ENCODE results near the gene P2RX6.
"Not testable (repeated sequence)": the region's sequence is repeated elsewhere in the genome, so short reads cannot be mapped to it uniquely, and the experiment has no call there.

The P2RX6 gene

DNA sequence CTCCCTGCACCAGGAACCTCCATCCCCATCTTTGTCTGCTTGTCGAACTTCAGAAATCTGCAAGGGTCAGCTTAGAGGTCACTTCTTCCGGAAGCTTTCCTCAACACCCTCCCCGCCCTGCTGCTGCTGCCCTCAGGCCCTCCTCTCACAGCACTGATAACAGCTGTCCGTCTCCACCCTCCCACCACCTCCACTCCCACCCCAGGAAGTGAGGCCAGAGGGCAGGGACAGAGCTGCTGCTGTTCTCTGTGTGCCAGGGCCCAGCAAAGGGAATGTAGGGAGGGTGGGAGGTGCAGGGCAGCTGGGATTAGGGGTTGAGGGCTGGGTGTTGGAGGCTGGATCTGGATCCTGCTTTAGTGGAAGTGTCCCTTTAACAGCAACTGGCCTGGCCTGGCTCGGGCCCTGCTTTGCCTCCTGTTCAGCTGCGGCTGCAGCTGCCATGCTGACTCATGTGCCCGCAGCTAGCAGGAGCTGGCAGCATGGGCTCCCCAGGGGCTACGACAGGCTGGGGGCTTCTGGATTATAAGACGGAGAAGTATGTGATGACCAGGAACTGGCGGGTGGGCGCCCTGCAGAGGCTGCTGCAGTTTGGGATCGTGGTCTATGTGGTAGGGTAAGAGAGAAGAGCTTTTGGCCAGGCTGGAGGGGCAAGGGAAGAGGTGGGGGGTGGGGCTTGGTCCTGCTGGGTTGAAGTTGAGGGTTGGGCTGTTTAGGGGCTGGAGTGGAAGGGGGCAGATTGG is at the start of gene P2RX6:
P2RX6 (plus strand) TSS at position 440 of the 740 bp plus-strand sequence; CDS start at position 450, 10 bp downstream.
- DNase-seq (ENCODE audit: low read depth in 2 of 2) = no peak

DNA sequence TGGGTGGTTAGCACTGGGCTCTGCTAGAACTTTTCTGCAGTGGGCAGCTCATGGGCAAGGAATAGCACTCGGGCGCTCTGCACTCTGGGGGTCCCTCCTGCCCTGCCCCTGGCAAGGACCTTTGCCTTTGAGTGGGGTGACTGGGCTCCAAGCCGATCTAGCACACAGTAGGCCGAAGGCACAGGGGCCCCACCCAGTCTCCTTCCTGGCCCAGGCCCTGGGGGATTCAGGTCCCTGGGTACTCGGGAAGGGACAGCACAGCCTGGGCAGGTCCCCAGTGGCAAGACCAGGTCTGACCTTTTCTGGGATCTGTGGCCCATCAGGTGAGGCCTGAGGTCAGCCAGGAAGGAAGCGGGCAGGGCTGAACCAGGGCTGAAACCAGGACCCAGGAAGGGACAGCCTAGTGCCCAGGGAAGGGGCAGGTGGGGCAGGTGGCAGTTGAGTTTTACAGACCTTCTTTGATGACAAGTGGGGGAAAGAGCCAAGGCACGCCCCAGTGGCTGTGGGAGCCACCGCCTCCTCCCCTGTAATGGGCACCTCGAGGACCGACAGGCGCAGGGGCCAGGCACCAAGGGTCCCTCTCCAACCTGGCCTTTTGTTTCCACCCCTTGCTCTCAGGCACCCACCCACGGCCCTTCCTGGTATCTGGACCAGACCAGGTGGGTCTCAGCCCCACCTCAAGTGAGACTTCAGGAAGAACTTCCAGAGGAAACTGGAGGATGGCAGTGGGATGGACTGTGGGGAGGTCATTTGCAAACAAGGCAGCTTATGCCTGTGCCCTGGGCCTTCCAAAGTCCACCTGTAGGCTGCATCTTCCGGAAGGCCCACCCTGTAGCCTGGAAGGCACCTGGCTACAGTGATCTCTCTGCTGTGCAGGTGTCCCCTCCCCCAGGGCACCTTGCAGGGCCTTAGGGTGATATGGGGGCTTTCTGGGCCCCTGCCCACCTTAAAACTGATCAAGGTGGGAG is 48.8 kb upstream of the P2RX6 start:
- no peak for DNase-seq (ENCODE audit: low read depth in 2 of 2)

DNA sequence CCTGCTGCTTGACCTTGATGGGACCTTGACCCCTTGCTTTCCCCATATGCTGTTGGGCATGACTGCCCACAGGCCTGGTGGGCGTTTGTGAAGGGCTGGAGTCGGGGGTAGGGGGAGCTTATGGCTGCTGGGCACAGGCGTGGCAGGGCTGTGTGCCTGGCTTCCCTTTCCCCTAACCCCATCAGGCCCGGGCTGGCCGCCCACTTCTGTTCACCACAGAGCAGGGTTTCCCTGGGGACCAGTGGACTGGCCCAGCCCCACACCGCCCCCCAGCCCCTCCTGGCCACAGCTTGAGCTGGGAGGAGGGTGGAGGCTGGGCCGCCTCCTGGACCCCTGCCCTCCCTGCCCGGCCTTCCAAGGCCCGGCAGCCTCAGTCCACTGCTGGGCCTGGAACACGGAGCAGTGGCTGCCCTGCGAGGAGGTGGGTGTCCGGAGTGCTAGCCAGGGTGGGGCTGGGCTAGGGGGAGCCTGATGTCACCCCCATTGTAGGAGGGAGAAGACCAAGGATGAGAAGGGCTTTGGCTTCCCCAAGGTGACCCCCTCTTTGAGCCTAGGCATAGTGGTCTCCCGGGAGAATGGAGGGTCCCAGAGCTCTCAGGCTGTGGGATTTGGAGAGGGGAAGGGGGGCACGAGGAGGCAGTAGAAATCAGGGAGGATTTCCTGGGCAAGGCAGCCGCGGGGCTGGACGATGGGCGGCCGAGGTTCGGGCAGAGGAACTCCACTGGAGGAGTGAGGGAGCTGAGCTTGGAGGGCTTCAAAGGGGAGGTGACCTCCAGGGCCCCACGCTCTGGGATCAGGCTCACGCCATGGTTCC is 47.9 kb upstream of the P2RX6 start, which contains the start of gene AIFM3:
AIFM3 (plus strand) TSS at position 373 of the 814 bp plus-strand sequence. CDS start 690 bp downstream, outside the sequence.
- DNase-seq (ENCODE audit: low read depth in 2 of 2) = no peak

DNA sequence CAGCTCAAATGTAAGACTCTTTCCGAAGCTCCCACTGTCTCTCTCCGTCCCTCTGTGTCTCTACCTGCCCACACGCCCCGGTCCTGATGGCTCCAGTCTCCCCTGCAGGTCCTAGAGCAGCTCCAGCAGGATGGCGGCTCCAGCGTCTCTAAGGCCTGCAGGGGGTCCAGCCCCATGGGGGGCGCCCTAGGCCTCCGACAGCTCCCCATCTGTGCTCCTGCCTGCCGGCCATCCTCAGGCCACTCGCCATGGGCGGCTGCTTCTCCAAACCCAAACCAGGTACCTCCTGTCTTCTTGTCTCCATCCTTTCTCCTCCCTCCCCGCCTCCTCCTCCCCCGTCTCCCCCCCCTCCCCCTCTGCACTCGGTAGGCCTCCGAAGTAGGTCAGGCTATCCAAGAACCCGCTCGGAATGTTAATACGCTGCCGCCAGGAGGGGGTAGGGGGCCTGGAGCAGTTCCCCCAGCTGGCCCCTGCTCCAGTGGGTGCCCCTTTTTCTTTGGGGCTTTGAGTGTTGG is 47.2 kb upstream of the P2RX6 start:
- DNase-seq (ENCODE audit: low read depth in 2 of 2) = no peak

DNA sequence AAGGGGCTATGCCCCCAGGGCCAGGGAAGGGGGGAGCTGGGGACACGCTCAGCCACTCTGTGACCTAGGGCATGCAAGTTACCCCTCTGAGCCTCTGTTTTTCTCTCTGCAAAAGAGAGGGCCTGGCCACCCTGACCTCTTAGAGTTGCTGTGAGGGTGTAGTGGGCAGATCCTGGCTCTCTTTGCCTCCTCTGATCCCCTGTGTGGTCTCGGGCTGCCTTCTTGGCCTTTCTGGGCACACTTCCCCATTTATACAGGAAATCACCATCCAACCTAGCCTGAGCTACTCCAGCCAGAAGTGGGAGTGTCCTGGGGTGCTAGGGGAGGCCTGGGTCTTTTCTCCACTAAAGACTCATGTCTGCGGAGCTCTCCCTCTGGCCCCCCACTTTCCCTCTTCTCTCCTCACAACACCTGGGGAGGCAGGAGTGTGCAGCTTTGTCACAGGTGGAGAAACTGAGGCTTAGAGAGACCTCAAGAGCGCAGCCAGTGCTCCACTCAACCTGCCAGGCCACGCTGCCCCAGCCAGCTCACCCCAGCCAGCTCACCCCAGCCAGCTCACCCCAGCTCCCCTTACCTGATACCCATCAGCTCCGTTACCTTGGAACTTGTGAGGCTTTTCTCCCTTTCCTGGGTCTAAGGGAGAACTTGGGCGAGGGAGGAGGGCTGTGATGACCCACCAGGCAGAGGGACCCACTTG is 46.5 kb upstream of the P2RX6 start:
- no peak for DNase-seq (ENCODE audit: low read depth in 2 of 2)

DNA sequence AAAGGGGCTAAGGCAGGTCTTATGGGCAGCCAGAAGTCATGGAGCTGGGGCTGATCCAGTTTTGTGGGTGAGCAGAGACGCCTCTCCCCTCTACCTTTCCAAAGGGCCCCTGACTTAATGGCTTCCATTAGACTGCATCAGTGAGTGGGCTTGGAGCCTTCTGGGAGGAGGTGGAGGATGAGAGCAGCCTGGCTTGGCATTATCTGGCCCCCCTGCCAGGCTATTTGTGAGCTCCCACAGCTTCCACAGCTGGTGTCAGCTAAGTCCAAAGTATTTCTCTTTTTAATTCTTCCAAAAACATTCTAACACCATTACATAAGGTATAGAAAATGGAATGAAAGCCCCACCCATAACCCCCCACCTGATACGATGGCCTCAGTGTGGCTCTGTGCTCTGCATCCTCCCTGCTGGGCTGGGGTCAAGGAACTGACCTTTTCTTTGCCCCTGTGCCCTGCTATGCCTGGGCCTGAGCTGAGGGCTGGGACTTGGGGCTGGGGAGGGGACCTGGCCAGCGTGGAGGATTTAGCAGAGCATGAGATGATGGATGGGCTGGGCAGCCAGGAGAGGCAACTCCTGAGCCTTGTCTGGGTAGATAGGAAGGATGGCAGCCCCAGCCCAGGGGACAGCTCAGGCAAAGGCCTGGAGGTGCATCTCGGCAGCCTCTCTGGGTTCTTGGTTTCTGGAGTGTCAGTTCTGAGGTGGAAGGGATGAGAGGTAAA is 43.9 kb upstream of the P2RX6 start:
- DNase-seq (ENCODE audit: low read depth in 2 of 2) = no peak

DNA sequence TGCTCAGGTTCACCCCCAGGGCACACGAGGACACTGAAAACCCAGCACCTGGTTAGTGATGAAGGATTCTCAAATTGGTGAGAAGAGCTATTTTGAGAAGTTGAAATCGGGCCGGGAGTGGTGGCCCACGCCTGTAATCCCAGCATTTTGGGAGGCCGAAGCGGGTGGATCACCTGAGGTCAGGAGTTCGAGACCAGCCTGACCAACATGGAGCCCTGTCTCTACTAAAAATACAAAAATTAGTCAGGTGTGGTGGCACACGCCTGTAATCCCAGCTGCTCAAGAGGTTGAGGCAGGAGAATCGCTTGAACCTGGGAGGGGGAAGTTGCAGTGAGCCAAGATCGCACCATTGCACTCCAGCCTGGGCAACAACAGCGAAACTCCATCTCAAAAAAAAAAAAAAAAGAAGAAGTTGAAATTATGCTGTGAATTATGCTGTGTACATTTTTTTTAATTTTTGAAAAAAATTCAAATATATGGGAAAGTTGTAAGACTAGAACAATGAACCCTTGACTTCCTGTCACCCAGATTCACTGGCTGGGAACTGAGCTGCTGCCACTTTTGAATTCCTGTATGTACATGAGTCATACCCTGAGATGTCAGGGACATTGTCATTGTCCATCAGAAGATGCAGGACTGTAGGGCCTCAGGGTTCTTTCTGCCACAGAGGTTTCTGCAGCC is 42.8 kb upstream of the P2RX6 start:
- not testable (repeated sequence) for DNase-seq (ENCODE audit: low read depth in 2 of 2)

DNA sequence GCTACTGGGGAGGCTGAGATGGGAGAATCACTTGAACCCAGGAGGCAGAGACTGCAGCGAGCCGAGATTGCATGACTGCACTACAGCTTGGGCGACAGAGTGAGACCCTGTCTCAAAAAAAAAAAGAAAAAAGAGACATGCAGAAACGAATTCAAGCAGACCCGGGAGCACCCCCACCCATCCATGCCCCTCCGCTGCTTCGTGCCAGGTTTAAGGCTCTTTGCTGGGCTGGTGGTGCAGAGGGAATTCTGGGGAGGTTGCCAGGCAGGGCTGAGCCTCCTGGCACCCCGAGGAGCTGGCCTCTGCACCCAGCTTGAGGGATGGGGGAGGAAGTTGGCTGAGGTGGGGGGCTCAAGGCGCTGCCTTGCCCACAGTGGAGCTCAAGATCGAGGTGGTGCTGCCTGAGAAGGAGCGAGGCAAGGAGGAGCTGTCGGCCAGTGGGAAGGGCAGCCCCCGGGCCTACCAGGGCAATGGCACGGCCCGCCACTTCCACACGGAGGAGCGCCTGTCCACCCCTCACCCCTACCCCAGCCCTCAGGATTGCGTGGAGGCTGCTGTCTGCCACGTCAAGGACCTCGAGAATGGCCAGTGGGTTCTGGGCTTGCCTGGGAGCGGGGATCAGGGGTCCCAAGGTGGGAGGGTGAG is 41.9 kb upstream of the P2RX6 start:
- no peak for DNase-seq (ENCODE audit: low read depth in 2 of 2)

DNA sequence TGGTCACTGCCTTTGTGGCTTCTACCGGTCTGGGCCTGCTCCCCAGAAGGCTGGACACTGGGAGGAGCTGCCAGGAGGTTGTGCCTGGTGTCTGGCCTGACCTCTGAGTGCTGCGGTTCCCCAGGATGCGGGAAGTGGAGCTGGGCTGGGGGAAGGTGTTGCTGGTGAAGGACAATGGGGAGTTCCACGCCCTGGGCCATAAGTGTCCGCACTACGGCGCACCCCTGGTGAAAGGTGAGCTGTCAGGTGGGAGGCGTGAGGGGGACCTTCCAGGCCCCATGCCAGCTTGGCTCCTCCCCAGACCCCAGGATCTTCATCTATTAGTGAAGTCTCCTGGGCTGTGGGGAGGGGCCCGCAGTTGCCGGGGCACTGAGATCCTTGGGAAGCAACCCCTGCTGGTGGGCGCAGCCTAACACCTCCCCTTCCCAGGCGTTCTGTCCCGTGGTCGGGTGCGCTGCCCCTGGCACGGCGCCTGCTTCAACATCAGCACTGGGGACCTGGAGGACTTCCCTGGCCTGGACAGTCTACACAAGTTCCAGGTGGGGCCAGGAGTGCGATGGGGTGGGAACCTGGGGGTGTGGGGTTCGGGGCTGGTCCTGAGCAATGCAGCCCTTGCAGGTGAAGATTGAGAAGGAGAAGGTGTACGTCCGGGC is 41.2 kb upstream of the P2RX6 start:
- DNase-seq (ENCODE audit: low read depth in 2 of 2) = no peak

DNA sequence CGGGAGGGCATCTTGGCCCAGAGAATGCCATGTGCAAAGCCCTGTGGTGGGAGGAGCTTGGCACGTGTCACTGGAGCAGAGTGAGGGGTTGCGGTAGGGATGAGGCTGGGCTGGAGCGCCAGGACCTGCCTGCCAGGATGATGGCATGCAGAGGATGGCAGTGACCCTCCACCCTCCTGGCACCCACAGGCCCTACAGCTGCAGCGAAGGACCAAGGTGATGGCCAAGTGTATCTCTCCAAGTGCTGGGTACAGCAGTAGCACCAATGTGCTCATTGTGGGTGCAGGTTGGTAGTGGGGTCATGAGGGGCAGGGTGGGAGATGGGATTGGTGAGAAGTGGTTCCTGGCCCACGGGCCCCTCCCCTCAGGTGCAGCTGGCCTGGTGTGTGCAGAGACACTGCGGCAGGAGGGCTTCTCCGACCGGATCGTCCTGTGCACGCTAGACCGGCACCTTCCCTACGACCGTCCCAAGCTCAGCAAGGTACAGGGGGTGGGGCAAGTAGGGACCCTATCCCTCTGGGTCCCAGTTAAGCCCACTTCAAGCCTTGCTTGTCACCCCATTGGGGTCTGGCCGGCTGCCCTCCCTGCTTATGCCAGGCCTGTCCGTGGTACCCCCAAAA is 40.5 kb upstream of the P2RX6 start:
- no peak for DNase-seq (ENCODE audit: low read depth in 2 of 2)

DNA sequence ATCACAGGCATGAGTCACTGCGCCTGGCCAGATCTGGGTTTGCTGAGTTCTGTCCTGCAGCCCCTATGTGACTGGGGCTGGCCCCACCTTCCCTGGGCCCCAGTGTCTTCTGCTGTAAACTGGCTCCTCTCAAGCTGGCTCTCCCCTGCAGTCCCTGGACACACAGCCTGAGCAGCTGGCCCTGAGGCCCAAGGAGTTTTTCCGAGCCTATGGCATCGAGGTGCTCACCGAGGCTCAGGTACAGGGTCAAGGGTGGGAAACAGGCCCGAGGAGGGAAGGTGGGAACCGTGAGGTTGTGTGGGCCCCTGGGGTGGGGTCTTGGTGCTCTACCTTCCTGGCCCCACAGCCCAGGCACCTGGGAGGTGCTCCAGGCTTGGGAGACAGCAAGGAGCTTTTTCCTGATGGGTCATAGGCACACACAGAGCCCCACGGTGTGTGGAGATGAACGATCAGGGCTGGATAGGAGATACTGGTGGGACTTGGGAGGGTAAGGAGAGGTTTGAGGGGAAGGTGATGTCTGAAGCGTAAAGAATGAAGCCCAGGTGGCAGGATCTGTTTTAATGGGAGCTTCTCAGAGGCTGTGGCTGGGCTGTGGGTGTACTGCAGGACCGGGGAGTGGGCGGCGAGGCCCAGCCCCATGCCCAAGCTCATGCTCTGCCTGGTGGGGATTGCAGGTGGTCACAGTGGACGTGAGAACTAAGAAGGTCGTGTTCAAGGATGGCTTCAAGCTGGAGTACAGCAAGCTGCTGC is 39.2 kb upstream of the P2RX6 start:
- no peak for DNase-seq (ENCODE audit: low read depth in 2 of 2)

DNA sequence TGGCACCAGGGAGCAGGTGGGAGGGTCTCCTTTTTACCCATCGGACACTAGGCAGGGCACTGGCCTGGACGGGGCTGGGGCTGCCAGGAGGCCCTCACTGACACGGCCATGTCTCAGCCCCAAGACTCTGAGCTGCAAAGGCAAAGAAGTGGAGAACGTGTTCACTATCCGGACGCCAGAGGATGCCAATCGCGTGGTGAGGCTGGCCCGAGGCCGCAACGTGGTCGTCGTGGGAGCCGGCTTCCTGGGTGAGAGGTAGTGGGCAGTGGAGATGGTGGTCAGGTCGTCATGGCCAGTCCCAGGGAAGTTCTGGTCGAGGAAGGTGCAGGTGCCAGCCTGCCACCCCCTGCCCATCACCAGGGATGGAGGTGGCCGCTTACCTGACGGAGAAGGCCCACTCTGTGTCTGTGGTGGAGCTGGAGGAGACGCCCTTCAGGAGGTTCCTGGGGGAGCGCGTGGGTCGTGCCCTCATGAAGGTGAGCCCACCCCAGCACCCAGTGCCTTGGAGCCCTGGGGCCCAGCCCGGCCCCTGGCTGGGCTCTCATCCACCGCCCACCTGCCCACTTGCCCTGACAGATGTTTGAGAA is 38.6 kb upstream of the P2RX6 start:
- no peak for DNase-seq (ENCODE audit: low read depth in 2 of 2)

DNA sequence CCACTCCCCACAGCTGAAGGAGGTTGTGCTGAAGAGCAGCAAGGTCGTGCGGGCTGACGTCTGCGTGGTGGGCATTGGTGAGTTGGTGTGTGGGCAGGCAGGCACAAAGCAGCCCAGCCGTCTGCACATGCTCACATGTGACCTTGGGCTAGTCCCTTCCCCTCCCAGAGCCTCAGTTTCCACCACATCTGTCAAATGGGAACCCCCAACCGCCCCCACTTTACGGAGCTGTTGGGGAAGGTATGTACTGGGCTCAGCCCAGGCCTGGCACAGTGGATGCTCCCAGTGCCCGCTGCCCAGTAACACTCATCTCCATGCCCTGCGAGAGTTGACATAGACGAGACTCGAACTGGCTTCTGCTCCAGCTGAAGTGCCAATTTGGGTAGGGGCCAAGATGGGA is 37.9 kb upstream of the P2RX6 start:
- DNase-seq (ENCODE audit: low read depth in 2 of 2) = no peak

DNA sequence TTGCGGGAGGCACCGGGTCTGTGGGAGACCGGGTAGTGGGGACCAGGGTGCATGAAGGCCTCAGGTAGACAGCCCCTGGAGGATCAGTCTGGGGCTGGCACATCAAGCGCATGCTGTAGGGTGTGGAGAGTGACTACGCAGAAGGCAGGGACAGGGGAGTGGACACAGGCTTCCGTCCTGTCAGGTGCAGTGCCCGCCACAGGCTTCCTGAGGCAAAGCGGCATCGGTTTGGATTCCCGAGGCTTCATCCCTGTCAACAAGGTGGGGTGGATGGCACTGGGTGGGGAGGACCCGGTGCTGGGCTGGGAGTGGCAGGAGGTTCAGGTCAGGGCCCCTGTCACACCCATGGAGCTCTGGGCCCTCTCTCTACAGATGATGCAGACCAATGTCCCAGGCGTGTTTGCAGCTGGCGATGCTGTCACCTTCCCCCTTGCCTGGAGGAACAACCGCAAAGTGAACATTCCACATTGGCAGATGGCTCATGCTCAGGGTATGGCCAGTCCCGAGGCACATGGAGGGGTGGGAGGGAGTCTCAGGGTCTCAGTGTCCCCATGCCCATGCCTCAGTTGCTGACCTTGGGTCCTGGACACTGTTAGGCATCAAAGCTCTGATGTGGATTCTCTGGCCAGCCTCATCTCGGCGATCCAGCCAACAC is 37.3 kb upstream of the P2RX6 start:
- no peak for DNase-seq (ENCODE audit: low read depth in 2 of 2)

DNA sequence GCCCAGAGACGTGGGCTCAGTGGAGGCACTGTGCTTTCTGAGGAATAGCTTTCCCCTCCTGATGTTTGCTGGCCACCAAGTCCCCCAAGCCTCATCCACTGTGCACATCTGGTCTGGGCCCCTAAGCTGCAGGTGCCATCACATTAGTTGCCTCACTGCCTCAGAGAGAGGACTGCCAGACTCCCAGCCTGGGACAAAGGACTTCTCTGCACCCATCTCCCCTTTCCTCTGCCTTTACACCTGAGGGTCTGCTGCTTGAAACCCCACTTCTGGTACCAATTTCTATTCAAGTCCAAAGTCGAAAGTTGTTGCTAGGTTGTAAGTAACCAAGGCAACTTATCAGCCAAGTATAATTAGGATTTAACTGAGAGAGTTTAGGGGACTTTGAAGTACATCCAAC is 36.5 kb upstream of the P2RX6 start:
- DNase-seq (ENCODE audit: low read depth in 2 of 2) = no peak

DNA sequence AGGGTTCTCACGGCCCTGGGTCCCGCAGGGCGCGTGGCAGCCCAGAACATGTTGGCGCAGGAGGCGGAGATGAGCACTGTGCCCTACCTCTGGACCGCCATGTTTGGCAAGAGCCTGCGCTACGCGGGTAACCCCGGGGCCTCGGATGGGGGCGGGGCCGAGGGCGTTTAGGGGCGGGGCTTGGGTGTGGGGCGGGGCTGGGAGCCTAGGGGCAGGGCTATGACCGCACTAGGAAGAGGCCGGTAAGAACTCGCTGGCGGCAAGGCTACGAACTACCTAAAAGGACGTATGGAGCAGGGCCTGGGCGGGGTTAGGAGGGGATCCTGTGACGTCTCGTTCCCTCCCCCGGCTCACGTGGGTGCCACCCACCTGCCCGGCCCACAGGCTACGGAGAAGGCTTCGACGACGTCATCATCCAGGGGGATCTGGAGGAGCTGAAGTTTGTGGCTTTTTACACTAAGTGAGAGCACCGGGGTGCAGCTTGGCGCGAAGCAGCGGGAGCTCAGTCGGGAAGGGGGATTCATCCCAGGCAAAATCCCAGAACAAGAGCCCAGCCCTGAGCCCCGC is 35.6 kb upstream of the P2RX6 start:
- peak; percentile 49 to 59 for DNase-seq (ENCODE audit: low read depth in 2 of 2)

Data from stimulated activated CD8-positive, alpha-beta memory T cell treated with anti-CD3 and anti-CD28 coated beads, Interleukin-7, amount 100 ng/mL, for 4 hours (primary cell).